Activated CD8-positive, alpha-beta T cell treated with anti-CD3 and anti-CD28 coated beads for 36 hours (primary cell): ENCODE results near the gene PNMA8C. TPM values are rescaled to one million over a fixed set of nuclear protein-coding genes. Genes with fewer than 3 reads are reported as not detected.
A peak's percentile ranks its signal among the peaks of the same experiment; 100 is the strongest.

Experiments used
- ATAC-seq: fragments of 200-7000 bp; cut with Tn5 transposase; one replicate; pipeline ENCODE4 v1.10.0; 2021; ENCODE audit warnings: mild to moderate bottlenecking, moderate library complexity
- CTCF ChIA-PET: fragments of 350-600 bp; sonication (Branson Sonifier 250); formaldehyde crosslinking; loops from one replicate; lab custom pipeline; 2021; ENCODE audit warnings: antibody characterized with exemption; lab: Charles Lee
- POLR2A ChIA-PET: fragments of 350-600 bp; sonication (Branson Sonifier 250); formaldehyde crosslinking; loops from one replicate; lab custom pipeline; 2021; ENCODE audit warnings: antibody characterized with exemption; lab: Charles Lee
- DNase-seq: peaks from one replicate; pipeline ENCODE4 v3.0.0-alpha.2; 2020
- H3K27ac Mint-ChIP-seq: one replicate; pipeline ENCODE4 v1.8.0; 2021; ENCODE audit warnings: mild to moderate bottlenecking, mixed read lengths
- H3K27me3 Mint-ChIP-seq: one replicate; pipeline ENCODE4 v1.8.0; 2021; ENCODE audit warnings: mixed read lengths
- H3K36me3 Mint-ChIP-seq: one replicate; pipeline ENCODE4 v1.8.0; 2021; ENCODE audit warnings: low read depth, mixed read lengths
- H3K4me1 Mint-ChIP-seq: one replicate; pipeline ENCODE4 v1.8.0; 2021; ENCODE audit warnings: low read depth, mixed read lengths
- H3K4me3 Mint-ChIP-seq: one replicate; pipeline ENCODE4 v1.8.0; 2021; ENCODE audit warnings: mild to moderate bottlenecking, moderate library complexity, mixed read lengths
- H3K9me3 Mint-ChIP-seq: one replicate; pipeline ENCODE4 v1.8.0; 2021; ENCODE audit warnings: mixed read lengths
- intact Hi-C: fragments of 100-400 bp; cut with micrococcal nuclease; formaldehyde crosslinking; loops from one replicate; pipeline ENCODE4 v1.10.0; 2022
- total RNA-seq, 2 experiments: library from RNA; stranded (reverse); gene quantifications; one replicate each; pipeline ENCODE4 v1.2.3, GENCODE V29; 2021
- TF ChIP-seq, protein P1 (sequence below): fragments of 200-600 bp; IDR thresholded peaks from one replicate; pipeline ENCODE4 v1.8.0; 2022; ENCODE audit warnings: antibody characterized with exemption, mild to moderate bottlenecking

Gene PNMA8C
- not detected for total RNA-seq

DNA sequence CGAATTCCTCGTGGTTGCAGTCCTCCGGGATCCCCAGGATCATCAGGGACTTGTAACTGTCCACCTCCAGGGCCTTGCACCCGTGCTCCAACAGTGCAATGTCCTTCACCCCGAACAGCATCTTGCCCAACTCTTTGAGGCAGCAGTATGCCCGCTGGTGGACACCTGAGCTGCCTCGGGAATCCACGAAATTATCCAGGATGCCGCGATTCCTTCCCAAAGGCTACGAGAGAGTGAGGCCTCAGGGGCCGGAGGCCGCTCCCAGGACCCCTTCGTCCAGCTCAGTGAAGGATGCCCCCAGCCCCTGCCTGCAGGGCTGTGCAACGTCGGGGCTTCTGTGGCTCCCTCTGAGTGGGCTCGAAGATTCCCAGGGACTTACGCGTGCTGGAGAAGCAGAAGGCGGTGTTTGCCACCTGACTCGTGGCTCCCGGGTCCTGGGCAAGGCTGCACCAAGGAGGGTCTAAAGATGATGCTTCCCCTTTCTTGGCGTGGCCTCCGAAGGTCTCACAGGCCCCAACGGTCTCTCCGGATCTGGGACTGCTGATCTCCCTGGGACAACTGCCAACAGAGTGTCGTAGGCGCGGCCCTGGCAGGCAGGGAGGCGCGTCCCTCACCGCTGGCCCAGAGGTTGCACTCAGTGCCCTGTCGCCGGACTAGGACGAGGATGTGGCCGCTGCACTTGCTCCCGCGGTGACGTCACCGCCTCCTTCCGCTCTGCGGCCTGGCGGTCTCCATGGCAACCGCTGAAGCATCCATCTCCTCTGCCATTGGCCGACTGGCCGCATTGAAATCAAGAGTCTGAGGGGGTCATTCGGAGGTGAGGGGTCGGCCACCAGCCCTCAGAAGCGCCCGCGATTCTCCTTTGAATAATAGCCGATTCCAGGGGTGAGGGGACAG lies at the start of gene PNMA8C:
Gene PNMA8C, minus strand, starts transcription at position 698 of the 897 bp plus-strand sequence. Its CDS starts 577 bp downstream, at position 121.
- POLR2A ChIA-PET = no interaction called here
- Mint-ChIP-seq H3K27me3 (peaks cover 66% of the 10 kb centered on the region), H3K9me3 (no peaks in the 10 kb centered on the region), H3K4me3 (peak within 1 kb of the TSS; percentile 52), H3K4me1 (peaks cover 32% of the 10 kb centered on the region), H3K27ac (no peak within 1 kb of the TSS), H3K36me3 (no peaks in the 10 kb centered on the region)
- CTCF ChIA-PET = interaction anchor here (1.0 kb wide), 1 partner anchor 86 kb away, joined by 3 read pairs; no protein-coding TSS in a partner anchor
- DNase-seq = peak; percentile 78
- peak; percentile 63 for ATAC-seq
- TF ChIP-seq, protein P1, sequence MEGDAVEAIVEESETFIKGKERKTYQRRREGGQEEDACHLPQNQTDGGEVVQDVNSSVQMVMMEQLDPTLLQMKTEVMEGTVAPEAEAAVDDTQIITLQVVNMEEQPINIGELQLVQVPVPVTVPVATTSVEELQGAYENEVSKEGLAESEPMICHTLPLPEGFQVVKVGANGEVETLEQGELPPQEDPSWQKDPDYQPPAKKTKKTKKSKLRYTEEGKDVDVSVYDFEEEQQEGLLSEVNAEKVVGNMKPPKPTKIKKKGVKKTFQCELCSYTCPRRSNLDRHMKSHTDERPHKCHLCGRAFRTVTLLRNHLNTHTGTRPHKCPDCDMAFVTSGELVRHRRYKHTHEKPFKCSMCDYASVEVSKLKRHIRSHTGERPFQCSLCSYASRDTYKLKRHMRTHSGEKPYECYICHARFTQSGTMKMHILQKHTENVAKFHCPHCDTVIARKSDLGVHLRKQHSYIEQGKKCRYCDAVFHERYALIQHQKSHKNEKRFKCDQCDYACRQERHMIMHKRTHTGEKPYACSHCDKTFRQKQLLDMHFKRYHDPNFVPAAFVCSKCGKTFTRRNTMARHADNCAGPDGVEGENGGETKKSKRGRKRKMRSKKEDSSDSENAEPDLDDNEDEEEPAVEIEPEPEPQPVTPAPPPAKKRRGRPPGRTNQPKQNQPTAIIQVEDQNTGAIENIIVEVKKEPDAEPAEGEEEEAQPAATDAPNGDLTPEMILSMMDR = no peak
- intact Hi-C loops = no loop called here

DNA sequence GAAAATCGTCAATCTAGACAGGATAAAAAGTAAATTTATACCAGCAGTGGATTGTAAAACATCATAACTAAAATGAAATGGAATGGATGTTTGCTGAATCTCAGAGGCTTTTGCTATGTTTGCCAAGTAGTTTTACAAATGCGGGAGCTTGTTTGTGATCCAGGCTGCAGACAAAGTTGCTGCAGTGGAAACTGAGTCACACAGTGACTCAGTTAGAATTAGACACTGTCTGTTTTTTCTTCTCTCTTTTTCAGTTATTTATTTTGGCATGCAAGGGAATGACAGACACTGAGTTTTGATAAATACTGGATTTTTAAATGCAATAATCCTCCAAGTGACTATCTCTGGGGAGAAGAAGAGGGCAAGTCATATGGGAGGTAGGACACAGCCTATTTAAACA lies 47.2 kb upstream of the PNMA8C start:
- H3K4me3 Mint-ChIP-seq = no peak overlapping the region
- CTCF ChIA-PET = interaction anchor here (0.6 kb wide), 1 partner anchor 30 kb away, joined by 3 read pairs; no protein-coding TSS in a partner anchor
- ATAC-seq (no peak), DNase-seq (no peak)
- TF ChIP-seq, protein P1 = no peak
- intact Hi-C loops = no loop called here
- H3K9me3 Mint-ChIP-seq = no peaks in the 10 kb centered on the region
- no peaks in the 10 kb centered on the region for H3K36me3 Mint-ChIP-seq
- peaks cover 42% of the 10 kb centered on the region for H3K27me3 Mint-ChIP-seq
- POLR2A ChIA-PET = no interaction called here
- H3K4me1 Mint-ChIP-seq = peaks cover 3% of the 10 kb centered on the region
- H3K27ac Mint-ChIP-seq = no peak overlapping the region

DNA sequence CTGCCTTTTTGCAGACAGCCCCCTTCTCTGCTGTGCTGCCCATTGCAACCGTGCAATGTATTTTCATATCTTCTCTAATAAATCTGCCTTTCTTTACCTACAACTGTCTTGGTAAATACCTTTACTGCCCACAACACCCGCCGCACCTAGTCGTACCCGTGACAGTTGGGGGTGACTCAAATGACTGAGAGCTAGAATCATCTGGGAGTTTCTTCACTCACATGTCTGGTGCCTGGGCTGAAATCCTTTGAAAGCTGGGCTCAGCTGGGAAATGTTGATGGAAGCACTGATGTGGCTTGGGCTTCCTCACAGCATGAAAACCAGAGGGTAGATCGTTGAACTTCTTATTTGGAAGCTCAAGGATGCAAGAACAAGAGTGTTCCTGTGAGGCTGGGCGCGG lies 45.5 kb upstream of the PNMA8C start:
- TF ChIP-seq, protein P1 = no peak
- Mint-ChIP-seq H3K27ac (no peak overlapping the region), H3K4me3 (no peak overlapping the region), H3K36me3 (no peaks in the 10 kb centered on the region), H3K9me3 (no peaks in the 10 kb centered on the region), H3K4me1 (peaks cover 3% of the 10 kb centered on the region), H3K27me3 (peaks cover 44% of the 10 kb centered on the region)
- intact Hi-C loops = no loop called here
- CTCF ChIA-PET = interaction anchor here (0.7 to 1.8 kb wide), 3 partner anchors 8 to 72 kb away, joined by 3 to 6 read pairs (median 3); no protein-coding TSS in a partner anchor
- no peak for ATAC-seq
- DNase-seq = no peak
- POLR2A ChIA-PET = no interaction called here

DNA sequence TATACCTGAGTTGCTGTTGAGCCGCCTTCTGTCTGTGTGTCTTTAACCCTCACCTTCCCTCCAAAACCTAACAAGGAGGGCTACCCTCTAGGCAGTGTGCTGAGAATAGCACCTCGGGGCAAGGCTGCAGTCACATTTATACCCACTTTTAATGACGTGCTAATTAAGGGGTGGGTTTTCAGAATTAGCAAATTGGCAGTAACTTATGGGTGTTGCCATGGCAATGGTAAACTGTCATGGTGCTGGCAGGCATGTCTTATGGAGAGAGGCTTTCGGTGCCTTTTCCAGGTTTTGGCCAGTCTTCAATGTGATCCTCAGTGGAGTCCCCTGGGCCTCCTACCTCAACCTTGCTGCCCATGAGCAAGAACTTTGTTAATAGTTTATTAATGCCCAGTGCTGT lies 43.9 kb upstream of the PNMA8C start:
- DNase-seq = no peak
- Mint-ChIP-seq H3K27ac (no peak overlapping the region), H3K4me1 (no peaks in the 10 kb centered on the region), H3K36me3 (no peaks in the 10 kb centered on the region), H3K4me3 (no peak overlapping the region), H3K9me3 (no peaks in the 10 kb centered on the region), H3K27me3 (peaks cover 39% of the 10 kb centered on the region)
- ATAC-seq = no peak
- TF ChIP-seq, protein P1 = no peak
- intact Hi-C loops = no loop called here
- POLR2A ChIA-PET = no interaction called here
- CTCF ChIA-PET = interaction anchor here (1.3 to 1.8 kb wide), 3 partner anchors 10 to 77 kb away, joined by 3 to 6 read pairs (median 5); no protein-coding TSS in a partner anchor
